ENCODE data around the gene C3orf80.
"Not testable (repeated sequence)": the region's sequence is repeated elsewhere in the genome, so short reads cannot be mapped to it uniquely, and the experiment has no call there.

The C3orf80 gene

GRCh38 chr3:160225176-160226025 lies at the start of gene C3orf80:
Gene C3orf80 (plus strand): TSS chr3:160225422. CDS start chr3:160225636, 214 bp downstream.
- DNase-seq, result peak; percentile 76

DNA sequence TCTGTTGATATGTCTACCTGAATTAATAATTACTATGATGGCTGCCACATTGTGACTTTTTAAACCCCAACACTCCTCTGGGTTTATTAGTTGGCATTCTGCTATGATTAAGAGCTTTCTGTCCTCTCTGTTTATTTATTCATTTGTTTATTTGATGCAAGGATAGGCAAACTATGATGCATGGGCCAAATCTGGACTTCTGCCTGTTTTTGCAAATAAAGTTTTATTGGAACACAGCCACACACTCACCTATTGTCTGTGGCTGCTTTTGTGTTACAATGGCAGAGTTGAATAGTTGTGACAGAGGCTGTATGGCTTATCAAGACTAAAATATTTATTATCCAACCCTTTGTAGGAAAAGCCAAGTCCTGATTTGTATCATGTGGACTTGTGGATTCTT lies 48.3 kb upstream of the C3orf80 start:
- no peak for DNase-seq

DNA sequence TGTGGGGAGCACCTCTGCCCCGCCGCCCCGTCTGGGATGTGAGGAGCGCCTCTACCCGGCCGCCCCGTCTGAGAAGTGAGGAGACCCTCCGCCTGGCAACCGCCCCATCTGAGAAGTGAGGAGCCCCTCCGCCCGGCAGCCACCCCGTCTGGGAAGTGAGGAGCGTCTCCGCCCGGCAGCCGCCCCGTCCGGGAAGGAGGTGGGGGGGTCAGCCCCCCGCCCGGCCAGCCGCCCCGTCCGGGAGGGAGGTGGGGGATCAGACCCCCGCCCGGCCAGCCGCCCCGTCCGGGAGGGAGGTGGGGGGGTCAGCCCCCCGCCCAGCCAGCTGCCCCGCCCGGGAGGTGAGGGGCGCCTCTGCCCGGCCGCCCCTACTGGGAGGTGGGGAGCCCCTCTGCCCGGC lies 46.6 kb upstream of the C3orf80 start:
- DNase-seq, result not testable (repeated sequence)

GRCh38 chr3:160179403-160179802 lies 45.8 kb upstream of the C3orf80 start:
- not testable (repeated sequence) for DNase-seq

DNA sequence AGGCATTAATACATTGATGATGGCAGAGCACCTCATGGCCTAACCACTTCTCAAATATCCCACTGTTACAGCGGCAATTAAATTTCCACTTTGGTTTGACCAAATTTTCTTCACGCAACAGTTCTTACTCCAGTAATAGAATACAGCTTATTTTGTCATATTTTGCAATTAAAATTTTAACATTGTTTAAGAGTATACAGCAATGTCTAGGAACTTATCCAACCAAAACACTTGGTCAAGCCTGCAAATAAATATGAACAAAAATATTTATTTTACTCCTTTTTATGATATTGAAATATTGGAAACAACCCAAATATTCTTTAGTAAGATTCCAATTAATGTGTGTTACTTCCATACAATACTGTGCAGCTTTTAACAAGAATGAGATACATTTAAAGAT lies 45.3 kb upstream of the C3orf80 start:
- no peak for DNase-seq

- DNase-seq, result no peak
Observed at GRCh38 chr3:160180581-160181216, 44.5 kb upstream of the C3orf80 start.

GRCh38 chr3:160183345-160184076 lies 41.7 kb upstream of the C3orf80 start:
- no peak for DNase-seq

GRCh38 chr3:160184655-160185054 lies 40.6 kb upstream of the C3orf80 start:
- DNase-seq, result no peak

DNA sequence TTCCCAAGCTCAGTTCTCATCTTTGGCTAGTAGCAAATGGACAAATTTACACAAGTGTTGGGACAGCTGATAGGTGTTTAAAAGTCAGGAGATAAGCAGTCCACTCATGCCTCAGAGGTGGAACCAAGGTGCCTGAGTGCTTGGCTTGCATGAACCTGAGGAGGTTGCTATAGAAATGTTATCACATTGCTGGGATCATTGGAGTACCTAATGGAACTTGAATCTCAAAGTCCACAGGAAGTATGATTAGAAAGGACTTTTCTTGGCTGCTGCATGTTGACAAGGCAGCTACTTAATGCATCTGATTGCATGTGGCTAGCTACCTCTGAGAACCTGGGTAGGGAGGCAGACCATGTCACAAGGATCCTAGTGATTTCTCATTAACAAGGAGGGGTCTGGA lies 39.5 kb upstream of the C3orf80 start:
- DNase-seq, result no peak

DNA sequence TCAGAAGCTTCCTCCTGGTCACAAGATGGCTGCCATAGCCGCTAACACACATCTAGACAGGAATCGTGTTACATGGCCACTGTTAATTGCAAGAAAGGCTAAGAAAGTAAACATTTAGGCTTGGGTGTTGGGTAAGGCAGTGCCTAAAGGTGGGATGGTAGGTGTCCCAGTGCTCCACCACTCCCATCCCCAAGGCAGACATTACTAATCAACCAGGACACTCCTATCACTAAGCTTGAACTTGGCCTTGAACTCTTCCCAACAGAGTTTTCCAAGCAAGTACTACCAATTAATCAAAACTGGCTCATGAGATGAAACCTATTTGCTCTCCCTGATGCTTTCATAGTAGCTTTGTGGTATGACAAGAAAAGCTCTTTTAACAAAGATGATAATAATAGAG lies 37.9 kb upstream of the C3orf80 start:
- DNase-seq, result no peak

DNA sequence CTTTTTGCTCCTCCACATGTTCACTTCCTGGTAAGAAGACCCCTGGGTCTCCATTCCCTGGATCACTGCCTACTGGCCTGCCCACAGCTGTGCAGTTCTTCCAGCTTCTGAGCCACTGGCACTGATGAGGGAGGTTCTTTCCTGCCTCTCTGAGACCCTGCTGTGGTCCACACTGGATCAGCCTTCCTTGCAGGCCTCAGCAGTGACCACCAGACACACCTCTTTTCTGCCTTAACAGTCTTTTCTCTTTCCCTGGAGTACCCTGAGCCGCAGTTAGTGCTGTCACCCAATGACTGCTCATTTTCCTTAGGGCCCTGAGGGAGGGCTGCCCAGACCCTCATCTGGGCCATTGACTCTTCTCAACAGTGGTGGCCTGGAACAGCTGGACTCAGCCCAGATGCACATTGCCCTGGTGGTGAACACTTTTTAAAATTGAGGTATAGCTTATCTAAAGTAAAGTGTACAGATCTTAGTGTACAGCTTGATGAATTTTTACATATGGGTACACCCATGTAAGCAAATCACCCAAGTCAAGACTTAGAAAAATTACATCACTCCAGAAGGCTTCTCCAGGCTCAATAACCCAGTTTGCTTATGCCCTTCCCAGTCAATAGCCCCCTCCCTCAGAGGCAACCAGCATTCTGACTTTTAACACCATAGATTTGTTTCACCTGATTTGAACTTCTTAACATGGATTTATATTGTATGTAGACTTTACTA lies 32.8 kb upstream of the C3orf80 start:
- DNase-seq, result no peak

GRCh38 chr3:160193644-160194192 lies 31.5 kb upstream of the C3orf80 start:
- no peak for DNase-seq

DNA sequence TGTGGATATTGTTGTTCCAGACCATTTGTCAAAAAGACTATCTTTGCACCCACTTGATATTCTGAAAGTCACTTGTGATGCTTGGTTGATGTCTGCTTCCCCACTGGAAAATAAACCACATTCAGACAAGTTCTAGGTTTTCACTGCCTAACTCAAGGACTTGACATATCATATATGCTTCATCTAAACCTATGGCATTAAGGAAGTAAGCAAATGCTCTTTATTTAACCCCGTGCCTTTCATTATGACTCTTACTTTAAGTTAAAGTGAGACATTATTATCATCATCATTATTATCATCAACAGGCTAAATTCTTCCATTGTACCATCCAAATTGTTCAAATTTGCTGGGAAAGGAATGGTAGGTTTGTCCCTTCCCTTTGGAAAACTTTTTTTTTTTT lies 30.8 kb upstream of the C3orf80 start:
- DNase-seq, result no peak

DNA sequence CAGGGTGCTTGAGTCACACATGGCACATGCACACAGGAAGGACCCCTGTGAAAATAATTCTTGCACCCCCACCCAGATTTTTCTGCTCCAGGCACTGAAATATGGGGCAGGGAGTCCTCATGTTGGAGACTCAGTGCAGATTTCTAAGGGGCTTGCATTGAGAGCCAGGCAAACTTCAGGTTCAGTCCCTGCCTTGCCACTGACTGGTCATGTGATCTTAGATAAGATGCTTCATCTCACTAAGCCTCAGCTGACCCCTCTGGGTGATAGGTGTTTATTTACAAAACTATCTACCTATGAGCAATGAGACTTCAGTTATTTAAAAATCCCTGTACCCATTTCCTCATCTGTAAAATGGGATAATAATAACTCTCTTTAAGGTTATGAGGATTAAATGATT lies 30.1 kb upstream of the C3orf80 start:
- DNase-seq, result no peak

DNA sequence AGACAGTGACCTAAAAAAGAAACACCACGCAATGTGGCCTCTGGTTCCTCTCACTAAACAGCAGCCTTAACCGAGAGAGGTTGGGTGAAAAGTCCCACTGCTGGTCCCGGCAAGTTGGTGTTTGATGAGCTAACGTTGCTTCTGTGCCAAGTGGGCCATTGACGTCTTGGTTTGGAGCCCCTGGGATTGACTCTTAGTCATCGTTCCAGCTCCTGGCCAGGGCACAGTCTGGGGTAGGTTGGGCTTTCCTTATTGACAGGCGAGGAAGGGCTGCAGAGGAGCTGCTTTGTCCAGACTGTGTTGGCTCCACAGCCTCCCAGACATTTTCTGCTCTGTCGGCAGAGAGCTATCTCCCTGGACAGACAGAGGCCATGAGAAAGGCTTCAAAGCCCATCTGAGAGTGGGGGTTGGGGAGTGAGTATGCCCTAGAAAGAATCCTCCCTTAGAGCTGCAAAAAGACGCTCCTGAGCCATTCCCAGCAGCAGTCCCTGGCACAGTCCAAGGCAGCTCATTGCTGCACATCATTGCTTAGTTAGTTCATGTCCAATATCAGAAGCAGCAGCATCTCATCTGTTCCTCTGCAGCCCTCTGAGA lies 28.6 kb upstream of the C3orf80 start:
- no peak for DNase-seq

DNA sequence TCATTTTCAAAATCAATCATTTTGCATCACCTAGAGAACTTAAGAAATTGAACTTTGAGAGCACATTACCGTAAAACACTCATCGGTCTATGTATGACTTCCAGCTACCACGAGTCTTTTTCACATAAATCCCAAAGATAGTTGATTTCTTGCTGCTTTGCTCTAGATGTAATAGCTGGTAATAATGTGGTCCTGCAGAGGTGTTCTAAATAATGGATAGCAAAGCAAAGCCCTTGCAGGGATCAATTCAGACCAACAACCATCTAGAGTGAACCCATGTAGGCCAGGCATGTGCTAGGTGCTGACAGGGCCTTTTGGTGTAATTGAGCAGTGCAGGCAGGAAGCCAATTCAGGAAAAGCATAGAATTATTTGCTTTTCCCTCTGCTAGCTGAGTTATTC lies 26.1 kb upstream of the C3orf80 start:
- no peak for DNase-seq

- DNase-seq, result no peak
Observed at GRCh38 chr3:160200353-160200752, 24.9 kb upstream of the C3orf80 start.

GRCh38 chr3:160204396-160205011 lies 20.7 kb upstream of the C3orf80 start:
- not testable (repeated sequence) for DNase-seq

DNA sequence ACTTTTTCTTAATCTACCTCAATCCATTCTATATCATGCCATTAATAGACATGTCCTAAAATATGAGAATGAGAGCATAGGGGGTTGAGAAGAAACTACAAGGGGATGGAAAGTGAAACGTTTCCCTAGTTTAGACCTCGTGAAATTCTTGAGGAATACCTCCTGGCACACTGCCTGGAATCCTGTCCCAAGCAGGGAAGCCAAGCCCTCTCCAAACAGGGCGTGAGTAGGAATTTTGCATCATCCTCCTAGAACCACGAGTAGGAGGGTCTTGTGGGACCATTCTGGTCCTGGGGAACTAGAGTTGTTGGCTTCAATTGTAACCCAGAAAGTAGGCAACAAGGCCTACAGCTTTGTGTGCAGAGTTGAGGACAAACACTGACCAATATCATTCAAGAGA lies 19.6 kb upstream of the C3orf80 start:
- DNase-seq, result no peak

DNA sequence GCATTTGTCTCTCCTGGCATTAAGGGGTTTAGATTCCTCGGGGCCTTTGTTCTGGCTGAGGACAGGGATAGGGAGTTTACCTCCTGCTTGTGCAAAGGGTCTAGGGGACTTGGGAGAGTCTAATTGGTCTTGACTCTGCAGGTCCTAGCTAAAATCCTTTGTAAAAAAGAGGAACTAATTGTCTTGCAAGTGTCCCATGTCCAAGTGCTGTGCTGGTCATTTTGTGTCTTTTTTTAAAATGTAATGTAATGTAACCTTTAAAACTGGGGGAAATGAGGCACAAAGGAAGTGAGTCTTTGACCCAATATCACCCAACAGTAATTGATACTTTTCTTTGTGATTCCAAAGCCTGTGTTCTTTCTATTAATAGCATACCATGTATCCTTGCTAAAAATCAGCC lies 14.9 kb upstream of the C3orf80 start:
- DNase-seq, result no peak

GRCh38 chr3:160210799-160211221 lies 14.4 kb upstream of the C3orf80 start:
- no peak for DNase-seq

DNA sequence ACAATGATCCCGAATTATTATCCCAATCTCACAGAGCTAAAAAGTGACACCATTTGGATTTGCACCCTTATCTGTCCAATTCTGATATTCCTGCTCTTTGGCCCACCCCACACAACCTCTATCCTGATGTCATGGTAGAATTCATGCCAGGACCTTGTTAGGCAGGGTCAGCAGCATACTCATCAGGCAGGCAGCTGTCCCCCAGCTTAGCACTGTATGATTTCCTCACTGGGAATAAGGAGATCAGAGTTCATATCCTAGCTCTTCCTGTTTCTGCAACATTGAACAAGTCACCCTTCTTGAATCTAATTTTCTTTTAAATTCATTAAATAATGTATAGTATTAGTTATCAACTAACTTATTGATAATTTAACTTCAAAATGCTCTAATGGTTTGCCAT lies 12.0 kb upstream of the C3orf80 start:
- no peak for DNase-seq
